Fibroblast of lung (primary cell): Measurements from ENCODE around the gene S100A12.

ENCODE experiments used
- CTCF ChIP-seq, 2 donors: IDR thresholded peaks in 1 of 2; conservative IDR thresholded peaks in 1 of 2; 1 replicate in 1 of 2; 2 replicates in 1 of 2; pipeline ENCODE4 v1.5.1; 2011 to 2012; ENCODE audit warnings: low read length in 2 of 2, control low read depth in 1 of 2, inconsistent platforms in 1 of 2, low read depth in 1 of 2, mild to moderate bottlenecking in 1 of 2
- EZH2 ChIP-seq: IDR thresholded peaks from 2 replicates; pipeline ENCODE4 v1.5.1; 2012; ENCODE audit warnings: low read length, control low read depth, mild to moderate bottlenecking; ENCODE audit errors: missing control alignments

GRCh38 chr1:153341431-153341934 lies 33.9 kb downstream of the S100A12 start:
- TF ChIP-seq CTCF (conservative IDR thresholded peaks at IDR 0.05 in 1 of 2, IDR thresholded peaks at IDR 0.05 in 1 of 2; ENCODE audit: low read depth in 1 of 2, low read length in 2 of 2) = no peak
- TF ChIP-seq EZH2 = no peak
